HK-2 (cell line): ENCODE results near the gene MED15.

Experiments used
- DNase-seq: peaks from one replicate; pipeline ENCODE4 v3.0.0-alpha.2; 2018; ENCODE audit not compliant: unreplicated experiment

MED15 gene

GRCh38 chr22:20510811-20511577 lies 3.6 kb downstream of the MED15 start:
- no peak for DNase-seq

GRCh38 chr22:20511578-20512229 lies 4.3 kb downstream of the MED15 start:
- no peak for DNase-seq

- no peak for DNase-seq
Measured at GRCh38 chr22:20514658-20515406, 7.4 kb downstream of the MED15 start.

- no peak for DNase-seq
Measured at GRCh38 chr22:20516399-20516798, 9.0 kb downstream of the MED15 start.

GRCh38 chr22:20517422-20517821 lies 10.0 kb downstream of the MED15 start:
- DNase-seq = no peak

GRCh38 chr22:20517841-20518592 lies 10.6 kb downstream of the MED15 start:
- no peak for DNase-seq

- no peak for DNase-seq
Measured at GRCh38 chr22:20519558-20519957, 12.1 kb downstream of the MED15 start.

- no peak for DNase-seq
Measured at GRCh38 chr22:20520093-20520511, 12.7 kb downstream of the MED15 start.

- DNase-seq = no peak
Measured at GRCh38 chr22:20522134-20523004, 15.0 kb downstream of the MED15 start.

- peak; percentile 19 for DNase-seq
Measured at GRCh38 chr22:20523086-20523983, 15.9 kb downstream of the MED15 start.

GRCh38 chr22:20524004-20524481 lies 16.6 kb downstream of the MED15 start:
- DNase-seq = peak; percentile 24

- DNase-seq = no peak
Measured at GRCh38 chr22:20525048-20525447, 17.6 kb downstream of the MED15 start.

- no peak for DNase-seq
Measured at GRCh38 chr22:20526305-20526627, 18.9 kb downstream of the MED15 start.

- peak; percentile 58 for DNase-seq
Measured at GRCh38 chr22:20526628-20527355, 19.4 kb downstream of the MED15 start.

- no peak for DNase-seq
Measured at GRCh38 chr22:20528405-20528978, 21.1 kb downstream of the MED15 start.

- DNase-seq = peak; percentile 84
Measured at GRCh38 chr22:20530368-20531153, 23.2 kb downstream of the MED15 start.

GRCh38 chr22:20531154-20531403 lies 23.7 kb downstream of the MED15 start:
- no peak for DNase-seq
